ENCODE measurements around the gene SNX19.
A peak's percentile ranks its signal among the peaks of the same experiment; 100 is the strongest.

Gene SNX19

GRCh38 chr11:130908061-130908460, 8.2 kb downstream of the SNX19 start:
- H3K9me3 ChIP-seq (ENCODE audit: control insufficient read depth in 5 of 5, low read length in 5 of 5): no peaks in the 10 kb centered on the region
- no peak overlapping the region for H3K9ac ChIP-seq (ENCODE audit: low read length in 5 of 5)
- no peak overlapping the region for H3K27ac ChIP-seq (ENCODE audit: low read depth, low read length)
- H3K27me3 ChIP-seq (ENCODE audit: control insufficient read depth in 5 of 5, insufficient read depth in 4 of 5, low read length in 5 of 5): no peaks in the 10 kb centered on the region
- no peak overlapping the region for H3K4me3 ChIP-seq (ENCODE audit: low read depth in 1 of 5, low read length in 5 of 5)
- peaks cover 49 to 89% (median 76%) of the 10 kb centered on the region in 5 donors for H3K36me3 ChIP-seq (ENCODE audit: control insufficient read depth in 5 of 5, insufficient read depth in 5 of 5, low read length in 5 of 5)
- peaks cover 0 to 15% (median 3%) of the 10 kb centered on the region in 5 donors for H3K4me1 ChIP-seq (ENCODE audit: control insufficient read depth in 5 of 5, insufficient read depth in 5 of 5, low read length in 5 of 5)

- peaks cover 58 to 93% (median 81%) of the 10 kb centered on the region in 5 donors for H3K36me3 ChIP-seq (ENCODE audit: control insufficient read depth in 5 of 5, insufficient read depth in 5 of 5, low read length in 5 of 5)
- no peak overlapping the region for H3K4me3 ChIP-seq (ENCODE audit: low read depth in 1 of 5, low read length in 5 of 5)
- no peak overlapping the region for H3K27ac ChIP-seq (ENCODE audit: low read depth, low read length)
- peak overlapping the region in 1 of 5 donors; percentile 44 for H3K9ac ChIP-seq (ENCODE audit: low read length in 5 of 5)
- peaks cover 0 to 13% (median 0%) of the 10 kb centered on the region in 5 donors for H3K4me1 ChIP-seq (ENCODE audit: control insufficient read depth in 5 of 5, insufficient read depth in 5 of 5, low read length in 5 of 5)
- H3K9me3 ChIP-seq (ENCODE audit: control insufficient read depth in 5 of 5, low read length in 5 of 5): no peaks in the 10 kb centered on the region
- H3K27me3 ChIP-seq (ENCODE audit: control insufficient read depth in 5 of 5, insufficient read depth in 4 of 5, low read length in 5 of 5): no peaks in the 10 kb centered on the region
Observed at GRCh38 chr11:130907229-130907628, 9.1 kb downstream of the SNX19 start.

- H3K4me1 ChIP-seq (ENCODE audit: control insufficient read depth in 5 of 5, insufficient read depth in 5 of 5, low read length in 5 of 5): peaks cover 0 to 13% (median 0%) of the 10 kb centered on the region in 5 donors
- no peak overlapping the region for H3K4me3 ChIP-seq (ENCODE audit: low read depth in 1 of 5, low read length in 5 of 5)
- H3K27me3 ChIP-seq (ENCODE audit: control insufficient read depth in 5 of 5, insufficient read depth in 4 of 5, low read length in 5 of 5): no peaks in the 10 kb centered on the region
- no peak overlapping the region for H3K9ac ChIP-seq (ENCODE audit: low read length in 5 of 5)
- no peak overlapping the region for H3K27ac ChIP-seq (ENCODE audit: low read depth, low read length)
- H3K36me3 ChIP-seq (ENCODE audit: control insufficient read depth in 5 of 5, insufficient read depth in 5 of 5, low read length in 5 of 5): peaks cover 64 to 94% (median 85%) of the 10 kb centered on the region in 5 donors
- no peaks in the 10 kb centered on the region for H3K9me3 ChIP-seq (ENCODE audit: control insufficient read depth in 5 of 5, low read length in 5 of 5)
Observed at GRCh38 chr11:130906616-130907015, 9.7 kb downstream of the SNX19 start.

- Histone ChIP-seq H3K4me1 (ENCODE audit: control insufficient read depth in 5 of 5, insufficient read depth in 5 of 5, low read length in 5 of 5) (peaks cover 0 to 13% (median 0%) of the 10 kb centered on the region in 5 donors), H3K9ac (ENCODE audit: low read length in 5 of 5) (no peak overlapping the region), H3K9me3 (ENCODE audit: control insufficient read depth in 5 of 5, low read length in 5 of 5) (no peaks in the 10 kb centered on the region), H3K36me3 (ENCODE audit: control insufficient read depth in 5 of 5, insufficient read depth in 5 of 5, low read length in 5 of 5) (peaks cover 75 to 98% (median 90%) of the 10 kb centered on the region in 5 donors), H3K27ac (ENCODE audit: low read depth, low read length) (no peak overlapping the region), H3K27me3 (ENCODE audit: control insufficient read depth in 5 of 5, insufficient read depth in 4 of 5, low read length in 5 of 5) (no peaks in the 10 kb centered on the region), H3K4me3 (ENCODE audit: low read depth in 1 of 5, low read length in 5 of 5) (no peak overlapping the region)
Observed at GRCh38 chr11:130905512-130905911, 10.8 kb downstream of the SNX19 start.

GRCh38 chr11:130904380-130904779, 11.9 kb downstream of the SNX19 start:
- Histone ChIP-seq H3K36me3 (ENCODE audit: control insufficient read depth in 5 of 5, insufficient read depth in 5 of 5, low read length in 5 of 5) (peaks cover 74 to 98% (median 93%) of the 10 kb centered on the region in 5 donors), H3K4me1 (ENCODE audit: control insufficient read depth in 5 of 5, insufficient read depth in 5 of 5, low read length in 5 of 5) (peaks cover 0 to 7% (median 0%) of the 10 kb centered on the region in 5 donors)

GRCh38 chr11:130902380-130902779, 13.9 kb downstream of the SNX19 start:
- H3K27ac ChIP-seq (ENCODE audit: low read depth, low read length): no peak overlapping the region
- no peaks in the 10 kb centered on the region for H3K9me3 ChIP-seq (ENCODE audit: control insufficient read depth in 5 of 5, low read length in 5 of 5)
- no peak overlapping the region for H3K4me3 ChIP-seq (ENCODE audit: low read depth in 1 of 5, low read length in 5 of 5)
- H3K9ac ChIP-seq (ENCODE audit: low read length in 5 of 5): no peak overlapping the region
- no peaks in the 10 kb centered on the region for H3K27me3 ChIP-seq (ENCODE audit: control insufficient read depth in 5 of 5, insufficient read depth in 4 of 5, low read length in 5 of 5)
- peaks cover 3 to 15% (median 11%) of the 10 kb centered on the region in 5 donors for H3K4me1 ChIP-seq (ENCODE audit: control insufficient read depth in 5 of 5, insufficient read depth in 5 of 5, low read length in 5 of 5)
- peaks cover 70 to 98% (median 92%) of the 10 kb centered on the region in 5 donors for H3K36me3 ChIP-seq (ENCODE audit: control insufficient read depth in 5 of 5, insufficient read depth in 5 of 5, low read length in 5 of 5)

More at GRCh38 chr11:130904380-130904779, 11.9 kb downstream of the SNX19 start:
- Histone ChIP-seq H3K9me3 (ENCODE audit: control insufficient read depth in 5 of 5, low read length in 5 of 5) (no peaks in the 10 kb centered on the region), H3K4me3 (ENCODE audit: low read depth in 1 of 5, low read length in 5 of 5) (no peak overlapping the region), H3K27ac (ENCODE audit: low read depth, low read length) (no peak overlapping the region), H3K9ac (ENCODE audit: low read length in 5 of 5) (no peak overlapping the region), H3K27me3 (ENCODE audit: control insufficient read depth in 5 of 5, insufficient read depth in 4 of 5, low read length in 5 of 5) (no peaks in the 10 kb centered on the region)

- Histone ChIP-seq H3K9me3 (ENCODE audit: control insufficient read depth in 5 of 5, low read length in 5 of 5) (no peaks in the 10 kb centered on the region), H3K27me3 (ENCODE audit: control insufficient read depth in 5 of 5, insufficient read depth in 4 of 5, low read length in 5 of 5) (no peaks in the 10 kb centered on the region), H3K9ac (ENCODE audit: low read length in 5 of 5) (no peak overlapping the region), H3K27ac (ENCODE audit: low read depth, low read length) (no peak overlapping the region), H3K4me1 (ENCODE audit: control insufficient read depth in 5 of 5, insufficient read depth in 5 of 5, low read length in 5 of 5) (peaks cover 8 to 26% (median 23%) of the 10 kb centered on the region in 5 donors), H3K36me3 (ENCODE audit: control insufficient read depth in 5 of 5, insufficient read depth in 5 of 5, low read length in 5 of 5) (peaks cover 48 to 98% (median 87%) of the 10 kb centered on the region in 5 donors), H3K4me3 (ENCODE audit: low read depth in 1 of 5, low read length in 5 of 5) (no peak overlapping the region)
Observed at GRCh38 chr11:130899106-130899505, 17.2 kb downstream of the SNX19 start.

- H3K9me3 ChIP-seq (ENCODE audit: control insufficient read depth in 5 of 5, low read length in 5 of 5): no peaks in the 10 kb centered on the region
- no peaks in the 10 kb centered on the region for H3K27me3 ChIP-seq (ENCODE audit: control insufficient read depth in 5 of 5, insufficient read depth in 4 of 5, low read length in 5 of 5)
- H3K4me3 ChIP-seq (ENCODE audit: low read depth in 1 of 5, low read length in 5 of 5): peak overlapping the region in 2 of 5 donors; percentile 26 to 37
- H3K36me3 ChIP-seq (ENCODE audit: control insufficient read depth in 5 of 5, insufficient read depth in 5 of 5, low read length in 5 of 5): peaks cover 46 to 100% (median 88%) of the 10 kb centered on the region in 5 donors
- peak overlapping the region in 1 of 5 donors; percentile 44 for H3K9ac ChIP-seq (ENCODE audit: low read length in 5 of 5)
- H3K4me1 ChIP-seq (ENCODE audit: control insufficient read depth in 5 of 5, insufficient read depth in 5 of 5, low read length in 5 of 5): peaks cover 8 to 27% (median 25%) of the 10 kb centered on the region in 5 donors
- H3K27ac ChIP-seq (ENCODE audit: low read depth, low read length): peak overlapping the region; percentile 92
Observed at GRCh38 chr11:130897262-130898182, 18.8 kb downstream of the SNX19 start.

GRCh38 chr11:130894322-130895025, 21.8 kb downstream of the SNX19 start:
- H3K9me3 ChIP-seq (ENCODE audit: control insufficient read depth in 5 of 5, low read length in 5 of 5): no peaks in the 10 kb centered on the region
- no peak overlapping the region for H3K4me3 ChIP-seq (ENCODE audit: low read depth in 1 of 5, low read length in 5 of 5)
- no peak overlapping the region for H3K27ac ChIP-seq (ENCODE audit: low read depth, low read length)
- H3K27me3 ChIP-seq (ENCODE audit: control insufficient read depth in 5 of 5, insufficient read depth in 4 of 5, low read length in 5 of 5): no peaks in the 10 kb centered on the region
- H3K9ac ChIP-seq (ENCODE audit: low read length in 5 of 5): no peak overlapping the region
- H3K4me1 ChIP-seq (ENCODE audit: control insufficient read depth in 5 of 5, insufficient read depth in 5 of 5, low read length in 5 of 5): peaks cover 8 to 27% (median 25%) of the 10 kb centered on the region in 5 donors
- peaks cover 36 to 80% (median 68%) of the 10 kb centered on the region in 5 donors for H3K36me3 ChIP-seq (ENCODE audit: control insufficient read depth in 5 of 5, insufficient read depth in 5 of 5, low read length in 5 of 5)
